HG02938 (cell line): ENCODE data around the gene TFG.
A peak's percentile ranks its signal among the peaks of the same experiment; 100 is the strongest.

Experiments
- ATAC-seq: cut with Tn5 transposase; IDR thresholded peaks from one replicate; pipeline ENCODE4 v1.9.1; 2021; ENCODE audit warnings: mild to moderate bottlenecking, moderate library complexity; ENCODE audit not compliant: unreplicated experiment

The TFG gene

DNA sequence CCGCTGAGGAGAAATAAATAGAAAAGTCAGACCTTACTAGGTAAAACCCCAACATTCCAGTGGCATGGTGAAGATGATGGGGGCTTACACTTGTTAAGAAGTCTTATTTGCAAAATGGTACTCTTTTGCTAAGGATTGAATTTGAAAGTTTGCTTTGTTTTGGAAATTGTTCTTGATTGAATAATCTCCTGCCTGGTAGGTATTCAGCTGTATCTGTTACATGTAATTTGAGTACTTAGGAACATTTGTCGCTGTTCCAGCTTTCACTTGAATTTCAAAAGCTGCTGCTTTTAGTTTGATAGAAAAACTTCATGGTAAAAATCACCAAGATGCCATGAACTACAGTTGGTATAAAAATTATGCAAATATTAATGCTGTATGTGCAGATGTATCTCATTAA lies 44.6 kb downstream of the TFG start:
- no peak for ATAC-seq

DNA sequence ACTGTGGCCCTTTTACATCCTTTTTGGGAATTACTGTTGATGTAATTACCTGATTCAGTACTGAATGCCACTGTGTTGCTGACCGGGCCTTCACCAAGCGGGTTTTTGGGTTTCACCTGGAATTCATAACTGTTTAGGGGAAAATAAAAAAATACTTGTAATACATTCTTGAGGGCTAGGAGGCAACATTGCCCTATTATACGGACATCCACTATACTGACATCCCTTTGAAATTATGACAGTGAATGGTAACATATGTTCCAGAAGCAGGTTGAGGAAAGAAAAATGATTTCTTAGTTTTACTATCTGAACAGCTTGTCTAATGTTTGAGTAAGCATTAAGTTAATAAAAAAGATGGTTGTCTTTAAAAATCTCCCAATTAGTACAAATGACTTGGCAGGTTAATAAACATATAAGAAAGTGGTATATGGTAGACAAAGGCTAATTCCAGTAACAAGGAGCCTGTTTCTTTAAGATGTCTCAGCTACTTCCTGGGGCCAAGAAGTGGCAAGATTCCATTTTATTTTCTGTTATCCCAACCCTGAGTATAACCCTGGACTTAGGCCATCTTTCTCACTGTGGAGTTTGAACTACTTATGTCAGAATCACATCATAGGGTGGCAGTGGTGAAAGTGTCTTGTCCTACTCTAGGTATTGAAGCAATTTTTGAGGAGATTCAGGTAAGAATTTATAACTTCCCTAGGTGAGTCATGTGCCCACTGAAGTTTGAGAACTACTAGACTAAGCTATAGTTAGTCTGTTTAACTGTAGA lies 45.5 kb downstream of the TFG start:
- ATAC-seq = no peak

DNA sequence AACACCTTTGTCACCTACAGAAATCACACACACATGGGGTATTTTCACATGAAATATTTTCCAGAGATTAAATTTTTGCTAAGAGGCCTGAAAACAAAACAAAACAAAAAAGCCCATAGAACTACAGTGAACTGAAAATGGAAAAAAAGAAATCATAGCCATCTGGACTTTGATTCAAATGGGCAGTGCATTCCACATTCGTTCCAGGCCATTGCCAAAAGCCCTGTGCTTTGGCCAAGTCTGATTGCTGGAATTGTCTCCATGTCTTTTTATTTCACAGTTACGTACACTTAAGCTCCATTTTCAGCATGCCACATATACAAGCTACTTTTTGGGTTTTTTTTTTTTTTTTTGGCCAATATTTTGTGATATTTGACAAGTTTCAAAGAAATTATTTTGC lies 47.1 kb downstream of the TFG start:
- ATAC-seq = no peak

DNA sequence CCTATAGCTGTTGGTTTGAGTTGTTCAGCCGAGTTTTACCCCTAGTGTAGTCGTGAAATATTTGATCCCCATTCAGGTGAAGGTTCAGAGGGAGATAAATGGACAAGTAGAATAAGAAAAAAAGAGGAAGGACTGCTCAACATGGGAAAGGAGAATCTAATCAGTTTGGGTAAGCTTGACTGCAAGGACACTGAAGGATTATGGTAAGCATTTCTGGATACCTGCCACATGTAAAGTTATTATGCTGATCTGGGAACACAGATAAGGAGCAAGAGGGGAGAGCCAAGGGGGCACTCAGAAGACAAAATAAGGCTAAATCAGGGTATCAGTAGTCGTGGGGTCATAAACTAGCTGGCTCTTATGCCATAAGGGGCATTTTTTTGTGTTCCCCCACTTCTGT lies 49.9 kb downstream of the TFG start:
- no peak for ATAC-seq

DNA sequence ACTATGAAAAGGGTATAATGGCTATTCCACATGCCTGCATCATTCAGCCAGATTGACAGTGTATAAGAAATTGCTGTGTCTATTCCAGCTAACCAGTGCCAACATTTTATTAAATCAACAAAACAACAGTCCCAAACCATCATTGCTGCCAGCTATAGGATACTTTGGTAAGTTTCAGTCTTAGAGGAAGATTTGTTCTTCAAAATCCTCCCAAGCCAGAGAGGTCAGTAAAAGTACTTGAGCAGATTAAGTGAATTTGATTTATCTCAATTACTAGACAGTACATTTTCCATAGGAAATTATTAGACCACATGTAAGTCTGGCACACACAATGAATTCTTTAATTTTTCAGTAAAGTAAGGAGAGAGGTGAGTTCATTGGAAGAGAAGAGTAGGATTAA lies 50.7 kb downstream of the TFG start:
- no peak for ATAC-seq

DNA sequence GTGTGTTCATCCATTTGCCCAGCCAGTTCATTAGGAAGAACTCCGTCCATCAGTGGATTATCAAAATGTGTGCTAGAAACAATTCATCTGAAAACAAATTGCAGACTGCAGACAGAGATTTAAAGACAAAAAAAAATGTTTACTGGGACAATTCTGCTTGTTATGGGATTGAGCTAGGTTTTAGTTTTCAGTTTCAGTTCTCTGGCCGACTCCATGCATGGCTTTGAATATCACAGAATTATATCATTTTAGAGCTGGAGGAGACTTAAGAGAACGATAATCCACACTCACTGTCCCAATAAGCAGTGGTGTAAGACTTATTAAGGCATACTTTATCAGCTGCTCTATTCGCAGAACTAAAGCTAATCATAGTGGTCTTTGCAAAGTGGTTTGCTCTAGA lies 51.1 kb downstream of the TFG start:
- ATAC-seq = no peak

DNA sequence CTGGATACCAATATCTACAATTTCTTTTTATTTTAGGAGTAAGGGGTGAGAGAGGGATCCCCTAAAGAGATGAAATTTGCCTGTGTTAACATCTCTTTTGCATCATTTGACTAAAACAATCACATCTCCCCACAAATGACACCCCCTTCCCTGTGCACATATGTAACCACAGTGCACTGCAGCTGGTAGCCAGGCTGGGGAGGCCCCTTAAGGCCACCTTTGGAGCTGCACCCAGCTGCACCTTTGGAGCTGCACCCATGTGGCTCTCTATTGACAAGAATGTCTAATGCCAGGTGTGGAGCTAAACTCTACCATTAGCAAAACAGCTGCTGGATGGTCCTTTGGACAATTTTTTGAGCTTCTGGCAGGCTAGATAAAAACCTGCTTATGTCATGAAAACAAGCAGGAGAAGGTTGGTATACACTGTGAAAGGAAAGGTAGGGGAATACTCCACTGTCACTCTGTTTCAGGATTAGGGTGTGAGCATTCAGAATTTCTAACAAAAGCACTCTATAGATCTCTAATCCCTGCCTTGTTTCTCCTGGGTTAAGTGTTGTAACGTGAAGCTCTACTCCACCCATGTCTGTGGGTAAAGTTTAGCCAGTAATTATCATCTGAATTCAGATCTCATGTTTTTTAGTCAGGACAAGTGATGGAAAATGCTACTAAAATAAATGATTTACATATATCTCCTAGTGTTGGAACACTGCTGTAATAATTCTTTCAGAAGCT lies 52.1 kb downstream of the TFG start:
- ATAC-seq = peak; percentile 84

DNA sequence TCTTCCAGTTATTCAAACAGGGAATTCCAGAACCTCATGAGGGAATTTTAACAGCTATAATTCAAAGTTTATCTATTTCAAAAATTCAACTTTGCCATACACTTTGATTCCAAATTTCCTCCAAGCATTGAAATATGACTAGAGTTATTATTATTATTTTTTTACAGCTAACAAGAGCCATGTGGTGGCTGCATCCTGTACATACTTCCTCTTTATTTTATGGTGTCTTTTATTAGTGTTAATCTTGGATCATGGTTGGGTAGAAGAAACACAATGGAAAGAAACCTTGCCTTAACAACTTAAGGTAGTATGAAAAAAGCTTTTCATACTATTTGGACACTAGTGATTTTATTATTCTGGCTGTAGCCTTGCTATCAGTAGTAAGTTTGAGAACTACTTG lies 52.7 kb downstream of the TFG start:
- no peak for ATAC-seq

DNA sequence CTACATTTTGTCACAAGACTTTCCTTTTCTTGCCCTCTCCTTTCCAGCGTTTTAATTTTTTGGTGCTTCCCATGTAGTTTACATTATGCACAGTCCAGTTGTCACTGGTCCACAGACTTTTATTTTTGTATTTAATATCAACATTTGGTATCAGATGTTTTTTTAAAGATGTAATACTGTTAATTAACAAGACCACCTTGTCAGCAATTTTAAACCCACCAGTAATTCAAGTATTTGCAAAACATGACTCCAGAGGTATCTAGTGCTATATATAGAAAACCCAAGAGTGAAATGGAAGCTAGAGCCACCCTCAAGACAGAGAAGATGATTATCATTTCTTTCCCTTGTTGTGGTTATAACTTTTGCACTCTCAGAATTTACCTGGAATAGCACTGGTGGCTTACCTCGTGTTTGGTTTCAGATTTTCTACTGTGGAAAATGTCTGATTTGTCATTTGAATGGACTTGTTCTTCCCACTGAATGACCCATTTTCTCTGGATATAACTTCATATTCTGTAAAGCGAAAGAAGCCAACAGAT lies 56.2 kb downstream of the TFG start:
- ATAC-seq = no peak

DNA sequence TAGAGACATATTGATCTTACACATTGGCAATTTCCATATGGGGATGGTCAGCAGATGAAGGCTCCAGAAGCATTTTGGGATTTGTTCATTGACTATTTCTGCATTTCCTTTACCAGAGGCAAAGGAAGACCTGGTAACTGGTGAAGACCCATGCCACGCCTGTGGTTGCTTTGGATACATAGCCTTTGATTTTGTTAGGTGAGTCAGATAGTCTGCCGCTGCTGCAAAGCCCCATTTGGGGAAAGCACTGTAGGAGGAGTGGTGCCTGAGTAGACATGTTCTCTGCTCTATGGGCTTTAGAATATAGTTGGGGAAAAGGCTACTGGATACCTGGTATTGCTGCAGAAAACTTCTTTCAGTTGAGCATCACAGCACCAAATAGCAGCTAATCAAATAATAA lies 56.8 kb downstream of the TFG start:
- ATAC-seq = no peak

- ATAC-seq = no peak
Measured at GRCh38 chr3:100769693-100770092, 60.4 kb downstream of the TFG start.

- no peak for ATAC-seq
Measured at GRCh38 chr3:100775226-100775625, 65.9 kb downstream of the TFG start.

GRCh38 chr3:100775669-100776068 lies 66.4 kb downstream of the TFG start:
- no peak for ATAC-seq

DNA sequence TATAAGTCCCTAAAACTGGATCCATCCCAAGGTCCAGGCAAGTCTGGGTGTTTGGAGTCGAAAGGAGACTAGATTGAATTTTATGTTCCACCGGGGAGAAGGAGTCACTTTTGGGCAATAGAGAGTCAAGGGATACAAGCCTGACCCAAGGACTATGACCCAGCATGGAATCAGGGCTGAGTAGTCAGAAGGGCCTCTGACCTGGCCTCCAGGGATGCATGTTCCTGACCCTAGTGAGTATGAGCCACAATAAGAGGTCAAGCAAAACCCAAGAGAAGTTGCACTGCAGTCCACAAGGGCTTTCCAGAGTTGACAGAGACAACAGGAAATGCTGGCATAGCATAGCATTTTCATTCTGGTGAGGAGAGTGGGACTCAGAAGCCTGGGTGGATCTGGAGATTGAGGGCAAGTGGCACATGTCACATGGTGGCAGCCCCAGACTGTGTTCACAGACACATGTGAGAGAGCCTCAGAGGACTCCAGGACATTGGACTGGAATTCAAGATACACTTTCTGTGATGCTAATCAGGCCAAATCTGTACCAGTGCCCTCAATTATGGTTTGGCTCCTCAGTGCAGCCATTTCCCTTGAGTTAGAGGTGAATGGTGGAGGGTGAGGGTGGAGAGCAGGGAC lies 66.9 kb downstream of the TFG start:
- no peak for ATAC-seq

DNA sequence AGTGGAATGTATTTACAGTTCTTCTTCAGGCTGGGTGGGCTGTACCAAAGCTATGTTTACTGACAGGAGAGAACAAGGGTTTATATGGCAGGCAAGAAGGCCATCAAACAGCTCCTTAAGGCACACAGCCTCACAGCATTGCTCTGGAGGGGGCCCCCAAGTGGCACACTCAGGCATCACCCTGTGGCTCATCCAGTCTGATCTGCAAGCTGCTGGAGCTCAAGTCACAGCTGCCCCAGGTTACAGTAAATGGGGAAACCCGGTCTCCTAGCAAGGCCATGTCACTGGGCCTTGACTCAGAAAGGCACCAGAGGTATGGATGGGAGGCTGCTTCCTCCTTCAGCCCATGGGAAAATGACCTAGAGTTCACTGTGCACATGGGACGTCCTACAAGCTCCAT lies 67.5 kb downstream of the TFG start:
- no peak for ATAC-seq

GRCh38 chr3:100777271-100777670 lies 68.0 kb downstream of the TFG start:
- ATAC-seq = no peak

- ATAC-seq = no peak
Measured at GRCh38 chr3:100779480-100779879, 70.2 kb downstream of the TFG start.

DNA sequence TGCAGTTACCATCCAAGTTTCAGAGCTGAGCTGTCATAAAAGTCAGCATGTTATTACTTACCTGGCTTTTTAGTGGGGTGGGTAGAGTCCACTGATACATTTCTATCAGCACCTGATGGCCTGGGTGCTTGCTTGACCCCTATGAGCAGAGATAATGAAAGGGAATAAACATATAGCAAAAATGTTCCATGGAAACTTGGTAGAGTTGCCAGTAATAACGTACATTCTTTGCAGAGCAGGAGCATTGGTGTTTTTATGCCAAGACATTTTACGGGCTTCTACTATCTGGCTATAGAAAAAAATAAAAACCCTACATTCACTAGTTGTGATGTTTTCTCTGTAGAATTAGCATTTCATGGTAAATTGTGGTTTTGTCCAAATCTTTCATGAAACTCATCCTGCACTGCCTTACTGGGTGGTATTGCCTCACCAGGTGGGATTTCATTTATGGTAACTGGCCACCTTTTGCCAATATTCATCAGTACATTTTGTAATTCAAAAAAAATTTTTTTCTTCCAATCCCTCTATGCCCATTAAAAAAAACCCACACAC lies 70.9 kb downstream of the TFG start:
- no peak for ATAC-seq

DNA sequence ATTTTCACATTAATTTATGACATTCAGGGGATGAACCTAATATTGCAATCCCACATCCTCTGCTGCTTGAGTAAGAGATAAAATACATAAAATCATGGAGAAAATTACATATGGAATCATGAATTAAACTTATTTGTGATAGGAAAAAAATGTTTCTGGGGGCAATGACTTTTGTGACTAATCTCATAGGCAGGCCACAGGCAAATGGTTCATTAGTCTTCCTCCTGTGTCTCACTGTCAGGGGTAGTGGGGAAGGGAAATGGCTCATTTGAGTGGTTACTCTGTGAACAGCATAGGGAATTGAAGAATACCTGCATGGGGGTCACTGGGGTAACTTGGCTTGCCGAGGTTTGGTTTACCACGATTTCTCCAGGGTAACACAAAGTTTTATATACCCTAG lies 72.0 kb downstream of the TFG start:
- no peak for ATAC-seq

DNA sequence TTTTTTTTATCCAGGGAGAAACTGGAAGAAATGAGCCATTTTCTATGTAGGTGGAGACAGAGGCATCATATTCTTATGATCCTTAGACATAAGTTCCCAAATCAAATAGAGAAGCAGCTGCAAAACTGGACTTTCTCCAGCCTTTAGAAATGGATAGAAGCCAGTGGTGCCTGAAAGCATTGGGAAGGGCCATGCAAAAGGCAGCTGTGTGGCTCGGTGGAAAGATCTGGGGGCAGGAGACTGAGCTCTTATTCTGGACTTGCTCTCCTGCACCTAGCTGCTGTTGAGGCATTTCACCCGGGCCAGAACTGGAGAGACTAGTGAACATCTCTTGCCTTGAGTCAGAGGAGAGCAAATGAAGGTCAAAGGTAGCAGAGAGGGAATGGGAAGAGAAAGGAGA lies 73.1 kb downstream of the TFG start:
- ATAC-seq = no peak

- ATAC-seq = no peak
Measured at GRCh38 chr3:100782906-100783305, 73.6 kb downstream of the TFG start.

DNA sequence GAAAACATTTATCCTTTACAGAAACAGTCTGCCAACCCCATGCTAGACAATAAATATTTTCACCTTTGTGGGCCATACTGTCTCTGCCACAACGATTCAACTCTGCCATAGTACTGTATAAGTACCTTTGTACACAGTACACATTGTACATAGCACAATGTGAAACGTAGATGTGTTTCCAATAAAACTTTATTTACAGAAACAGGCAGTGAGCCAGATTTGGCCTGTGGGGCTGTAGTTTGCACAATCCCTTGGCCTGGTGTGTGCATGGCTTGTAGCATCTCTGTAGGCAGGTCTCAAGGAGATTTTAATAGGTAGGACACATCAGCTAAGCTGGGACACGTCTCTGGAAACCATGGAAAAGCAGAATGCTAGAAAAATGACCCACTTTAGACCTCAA lies 74.3 kb downstream of the TFG start:
- no peak for ATAC-seq
